ENCODE results near the gene SERINC1. TPM values are rescaled to one million over a fixed set of nuclear protein-coding genes. Genes with fewer than 3 reads are reported as not detected.

Gene SERINC1
- total and polyA plus RNA-seq, 2 donors (not counting 1 experiment from before 2014, with no cell fraction given), result 306 to 363 TPM

- H3K9ac ChIP-seq (ENCODE audit: insufficient read depth, low read length), result peak overlapping the region; percentile 9
Measured at GRCh38 chr6:122399055-122399347, 72.6 kb downstream of the SERINC1 start.

GRCh38 chr6:122394016-122394415, 77.6 kb downstream of the SERINC1 start:
- no peaks in the 10 kb centered on the region for H4K20me1 ChIP-seq (ENCODE audit: control insufficient read depth, extremely low read depth, insufficient read depth, low read length)
- no peaks in the 10 kb centered on the region for H3K36me3 ChIP-seq (ENCODE audit: control insufficient read depth, insufficient read depth, low read length)
- no peak for TF ChIP-seq CTCF (conservative IDR thresholded peaks at IDR 0.05 in 1 of 2, IDR thresholded peaks at IDR 0.05 in 1 of 2; ENCODE audit: low read depth in 1 of 2, low read length in 2 of 2)
- no peak for TF ChIP-seq EZH2 (IDR thresholded peaks at IDR 0.05; ENCODE audit: low read length, missing control alignments)
- H3K79me2 ChIP-seq (ENCODE audit: control insufficient read depth, insufficient read depth, low read length), result no peaks in the 10 kb centered on the region
- no peak overlapping the region for H3K9ac ChIP-seq (ENCODE audit: insufficient read depth, low read length)
- peaks cover 3% of the 10 kb centered on the region for H3K4me1 ChIP-seq (ENCODE audit: control insufficient read depth, extremely low read depth, insufficient read depth, low read length)
- no peak overlapping the region for H3K27ac ChIP-seq (ENCODE audit: insufficient read depth, low read length)
- no peak for DNase-seq (ENCODE audit: low read depth in 2 of 2)
- no peak overlapping the region for H2AFZ ChIP-seq (ENCODE audit: low read length)
- no peak overlapping the region for H3K4me3 ChIP-seq (replicated peaks in 1 of 4; ENCODE audit: control extremely low read depth in 1 of 4, insufficient read depth in 1 of 4, low read depth in 3 of 4, low read length in 4 of 4)
- no peaks in the 10 kb centered on the region for H3K9me3 ChIP-seq (ENCODE audit: control insufficient read depth, insufficient read depth, low read depth, low read length)
- no peaks in the 10 kb centered on the region for H3K27me3 ChIP-seq (ENCODE audit: control insufficient read depth, insufficient read depth, low read length)
- no peak overlapping the region for H3K4me2 ChIP-seq (ENCODE audit: extremely low read depth, insufficient read depth, low read length)

More at GRCh38 chr6:122399055-122399347, 72.6 kb downstream of the SERINC1 start:
- H3K27me3 ChIP-seq (ENCODE audit: control insufficient read depth, insufficient read depth, low read length), result no peaks in the 10 kb centered on the region
- DNase-seq (ENCODE audit: low read depth in 2 of 2), result no peak
- peaks cover 6% of the 10 kb centered on the region for H3K4me1 ChIP-seq (ENCODE audit: control insufficient read depth, extremely low read depth, insufficient read depth, low read length)
- no peaks in the 10 kb centered on the region for H3K36me3 ChIP-seq (ENCODE audit: control insufficient read depth, insufficient read depth, low read length)
- no peaks in the 10 kb centered on the region for H3K9me3 ChIP-seq (ENCODE audit: control insufficient read depth, insufficient read depth, low read depth, low read length)
- peak overlapping the region; percentile 45 for H3K4me2 ChIP-seq (ENCODE audit: extremely low read depth, insufficient read depth, low read length)
- H3K79me2 ChIP-seq (ENCODE audit: control insufficient read depth, insufficient read depth, low read length), result peaks cover 35% of the 10 kb centered on the region
- peak overlapping the region; percentile 70 for H2AFZ ChIP-seq (ENCODE audit: low read length)
- peak overlapping the region in 3 of 4 experiments; percentile 13 to 55 (median 14) for H3K4me3 ChIP-seq (replicated peaks in 1 of 4; ENCODE audit: control extremely low read depth in 1 of 4, insufficient read depth in 1 of 4, low read depth in 3 of 4, low read length in 4 of 4)
- peak overlapping the region; percentile 55 for H3K27ac ChIP-seq (ENCODE audit: insufficient read depth, low read length)
- no peaks in the 10 kb centered on the region for H4K20me1 ChIP-seq (ENCODE audit: control insufficient read depth, extremely low read depth, insufficient read depth, low read length)
- TF ChIP-seq CTCF (conservative IDR thresholded peaks at IDR 0.05 in 1 of 2, IDR thresholded peaks at IDR 0.05 in 1 of 2; ENCODE audit: low read depth in 1 of 2, low read length in 2 of 2) (no peak), EZH2 (IDR thresholded peaks at IDR 0.05; ENCODE audit: low read length, missing control alignments) (no peak)

GRCh38 chr6:122393351-122393896, 78.2 kb downstream of the SERINC1 start:
- H3K79me2 ChIP-seq (ENCODE audit: control insufficient read depth, insufficient read depth, low read length), result no peaks in the 10 kb centered on the region
- H3K27ac ChIP-seq (ENCODE audit: insufficient read depth, low read length), result no peak overlapping the region
- TF ChIP-seq CTCF (conservative IDR thresholded peaks at IDR 0.05 in 1 of 2, IDR thresholded peaks at IDR 0.05 in 1 of 2; ENCODE audit: low read depth in 1 of 2, low read length in 2 of 2) (no peak), EZH2 (IDR thresholded peaks at IDR 0.05; ENCODE audit: low read length, missing control alignments) (no peak)
- H3K9ac ChIP-seq (ENCODE audit: insufficient read depth, low read length), result no peak overlapping the region
- H4K20me1 ChIP-seq (ENCODE audit: control insufficient read depth, extremely low read depth, insufficient read depth, low read length), result no peaks in the 10 kb centered on the region
- H3K9me3 ChIP-seq (ENCODE audit: control insufficient read depth, insufficient read depth, low read depth, low read length), result no peaks in the 10 kb centered on the region
- no peak for DNase-seq (ENCODE audit: low read depth in 2 of 2)
- H2AFZ ChIP-seq (ENCODE audit: low read length), result no peak overlapping the region
- H3K4me1 ChIP-seq (ENCODE audit: control insufficient read depth, extremely low read depth, insufficient read depth, low read length), result no peaks in the 10 kb centered on the region
- no peak overlapping the region for H3K4me3 ChIP-seq (replicated peaks in 1 of 4; ENCODE audit: control extremely low read depth in 1 of 4, insufficient read depth in 1 of 4, low read depth in 3 of 4, low read length in 4 of 4)
- no peaks in the 10 kb centered on the region for H3K27me3 ChIP-seq (ENCODE audit: control insufficient read depth, insufficient read depth, low read length)
- H3K4me2 ChIP-seq (ENCODE audit: extremely low read depth, insufficient read depth, low read length), result no peak overlapping the region
- H3K36me3 ChIP-seq (ENCODE audit: control insufficient read depth, insufficient read depth, low read length), result no peaks in the 10 kb centered on the region

Other genes starting within 250 kb of the SERINC1 start
- 24.9 and 31.5 TPM in 2 replicates for gene HSF2, start 72.2 kb downstream of the SERINC1 start, total RNA-seq
- gene HSF2, start 72.2 kb downstream of the SERINC1 start, polyA plus RNA-seq, result 26.2 and 30.0 TPM in 2 replicates
- 0.51 and 1.3 TPM in 2 replicates for gene PKIB, start 138.6 kb upstream of the SERINC1 start, total RNA-seq
- gene PKIB, start 138.6 kb upstream of the SERINC1 start, polyA plus RNA-seq, result 2.2 and 4.4 TPM in 2 replicates